ENCODE results near the gene ZNF628.
"Not testable (repeated sequence)": the region's sequence is repeated elsewhere in the genome, so short reads cannot be mapped to it uniquely, and the experiment has no call there.

Gene ZNF628

GRCh38 chr19:55484593-55485438 is 8.4 kb downstream of the ZNF628 start, which contains the start of gene NAT14:
Gene NAT14 (plus strand): TSS chr19:55485188. CDS start chr19:55485709, 521 bp downstream.
- FAIRE-seq: no peak

- no peak for FAIRE-seq
Observed at GRCh38 chr19:55485439-55486011, 9.1 kb downstream of the ZNF628 start.

- FAIRE-seq: no peak
Observed at GRCh38 chr19:55486043-55486970, 9.9 kb downstream of the ZNF628 start.

GRCh38 chr19:55486971-55487923 is 10.8 kb downstream of the ZNF628 start:
- no peak for FAIRE-seq

- FAIRE-seq: no peak
Observed at GRCh38 chr19:55487924-55488687, 11.7 kb downstream of the ZNF628 start, which contains the start of gene SSC5D. Gene SSC5D (plus strand): TSS chr19:55488436. CDS start chr19:55488590, 154 bp downstream.

GRCh38 chr19:55488986-55489710 is 12.7 kb downstream of the ZNF628 start:
- no peak for FAIRE-seq

- no peak for FAIRE-seq
Observed at GRCh38 chr19:55489711-55490477, 13.5 kb downstream of the ZNF628 start.

GRCh38 chr19:55490478-55491432 is 14.3 kb downstream of the ZNF628 start:
- FAIRE-seq: no peak

GRCh38 chr19:55491546-55492360 is 15.3 kb downstream of the ZNF628 start:
- no peak for FAIRE-seq

GRCh38 chr19:55492362-55492944 is 16.0 kb downstream of the ZNF628 start:
- FAIRE-seq: no peak

- no peak for FAIRE-seq
Observed at GRCh38 chr19:55493052-55493644, 16.7 kb downstream of the ZNF628 start.

- FAIRE-seq: no peak
Observed at GRCh38 chr19:55493645-55494171, 17.3 kb downstream of the ZNF628 start.

GRCh38 chr19:55494172-55494761 is 17.9 kb downstream of the ZNF628 start:
- FAIRE-seq: no peak

- no peak for FAIRE-seq
Observed at GRCh38 chr19:55495646-55496349, 19.4 kb downstream of the ZNF628 start.

- not testable (repeated sequence) for FAIRE-seq
Observed at GRCh38 chr19:55496820-55497219, 20.4 kb downstream of the ZNF628 start.

Data from colon (tissue), 2 donors.